HG02970 (cell line): ENCODE results near the gene FAM149A.
A peak's percentile ranks its signal among the peaks of the same experiment; 100 is the strongest.

ENCODE experiments used
- ATAC-seq: cut with Tn5 transposase; IDR thresholded peaks from one replicate; pipeline ENCODE4 v1.9.1; 2021; ENCODE audit warnings: mild to moderate bottlenecking, moderate library complexity, moderate number of reproducible peaks; ENCODE audit not compliant: unreplicated experiment, low FRiP score

The FAM149A gene

DNA sequence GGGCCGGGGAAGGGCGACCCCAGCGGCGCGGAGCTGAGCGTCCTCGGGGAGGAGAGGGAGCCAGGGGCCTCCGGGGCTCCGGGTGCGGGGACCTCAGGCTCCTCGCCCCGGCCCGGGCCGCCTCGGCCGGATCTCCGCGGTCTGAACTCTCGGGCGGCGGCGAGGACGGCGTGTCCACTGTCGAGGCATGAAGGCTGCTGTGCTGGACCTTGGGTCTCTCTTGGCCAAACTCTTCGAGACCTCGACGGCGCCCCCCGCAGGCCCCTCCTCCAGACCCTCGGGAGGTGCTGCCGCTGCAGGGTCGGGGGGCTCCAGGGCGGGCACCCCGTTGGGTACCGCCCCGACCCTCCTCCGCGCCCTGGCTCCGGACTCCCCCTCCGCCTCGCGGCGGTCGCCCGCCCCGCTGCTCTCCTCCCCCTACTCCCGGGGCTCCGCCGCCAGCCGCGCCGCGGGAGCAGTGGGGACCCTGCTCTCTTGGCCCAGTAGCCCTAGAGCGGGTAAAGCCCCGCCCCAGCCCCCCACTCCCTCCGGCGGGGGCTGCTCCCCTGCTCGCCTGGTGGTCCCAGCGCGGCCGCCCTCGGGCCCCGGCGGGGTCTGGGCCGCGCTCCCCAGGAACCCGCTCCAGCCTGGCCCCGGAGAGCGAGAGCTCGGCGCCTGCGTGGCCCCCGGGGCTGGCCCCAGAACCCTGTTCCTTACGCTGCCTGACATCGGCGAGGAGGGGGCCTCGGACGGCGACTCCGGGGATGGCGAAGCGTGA lies 564 bp downstream of the FAM149A start:
- ATAC-seq: peak; percentile 37

DNA sequence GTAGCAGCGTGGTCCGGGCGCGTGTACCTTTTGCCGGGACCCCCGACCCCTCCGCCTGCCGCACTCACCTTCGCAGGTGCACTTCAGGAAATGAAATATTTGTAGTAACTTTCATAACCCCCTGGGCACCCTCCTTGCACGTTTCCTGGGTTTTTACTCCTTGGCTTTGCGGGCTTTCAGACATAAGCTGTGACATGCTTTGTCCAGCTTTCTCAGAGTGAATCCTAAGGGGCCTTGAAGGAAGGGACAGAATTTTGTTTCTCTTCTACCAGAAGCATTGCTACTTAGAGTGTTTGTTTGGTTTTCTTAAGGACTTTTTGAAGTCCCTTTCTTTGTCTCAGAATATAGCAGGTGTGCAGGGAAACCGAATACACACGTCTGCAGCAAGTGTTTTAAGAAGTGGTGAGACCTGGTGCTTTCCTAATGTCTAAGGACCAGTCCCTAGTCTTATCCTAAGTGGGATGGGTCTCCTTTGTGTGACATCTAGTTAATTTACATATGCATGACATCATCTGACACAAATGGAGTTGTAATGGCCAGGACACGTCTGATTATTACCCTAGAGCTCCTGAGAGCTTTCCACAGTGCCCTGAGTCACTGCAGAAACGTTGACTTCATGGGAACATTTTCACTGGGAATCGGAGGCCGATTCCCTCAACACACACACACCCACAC lies 1.3 kb downstream of the FAM149A start:
- ATAC-seq: no peak

DNA sequence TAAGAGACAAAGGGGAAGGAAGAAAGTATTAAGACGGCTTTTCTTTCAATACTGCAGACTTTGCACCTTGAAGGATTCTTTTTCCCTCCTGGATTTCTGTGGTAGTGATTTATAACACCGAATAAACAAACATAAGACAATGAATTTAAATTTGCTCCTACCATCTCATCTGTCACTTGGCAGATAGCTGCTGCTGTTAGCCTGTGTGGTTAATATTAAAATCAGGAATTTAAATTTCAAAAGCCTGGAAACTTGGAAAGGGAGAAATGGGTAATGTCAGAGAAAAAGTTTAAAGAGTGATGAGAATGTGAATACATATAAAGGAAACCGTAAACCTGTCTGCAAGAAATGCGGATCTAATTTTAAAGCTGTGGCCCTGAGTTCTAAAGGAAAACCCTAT lies 3.4 kb downstream of the FAM149A start:
- ATAC-seq: no peak

DNA sequence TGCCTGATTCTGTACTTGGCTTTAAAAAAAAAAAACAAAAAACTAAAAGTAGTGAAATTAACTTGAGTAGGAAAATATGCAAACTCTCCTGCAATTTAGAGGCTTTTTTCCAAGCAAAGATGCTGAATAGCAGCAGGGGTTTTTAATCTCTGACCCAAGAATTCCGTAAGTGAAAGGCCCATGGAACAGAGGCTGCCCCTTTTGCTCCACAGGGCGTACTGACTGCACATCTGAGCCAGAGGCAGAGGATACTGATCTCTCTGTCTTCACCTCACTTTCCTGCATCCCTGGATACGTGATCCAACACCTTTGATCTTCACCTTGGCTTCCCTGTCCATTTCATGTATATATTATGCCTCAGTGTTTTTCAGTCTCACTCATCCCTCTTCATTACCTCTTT lies 3.9 kb downstream of the FAM149A start:
- ATAC-seq: no peak

DNA sequence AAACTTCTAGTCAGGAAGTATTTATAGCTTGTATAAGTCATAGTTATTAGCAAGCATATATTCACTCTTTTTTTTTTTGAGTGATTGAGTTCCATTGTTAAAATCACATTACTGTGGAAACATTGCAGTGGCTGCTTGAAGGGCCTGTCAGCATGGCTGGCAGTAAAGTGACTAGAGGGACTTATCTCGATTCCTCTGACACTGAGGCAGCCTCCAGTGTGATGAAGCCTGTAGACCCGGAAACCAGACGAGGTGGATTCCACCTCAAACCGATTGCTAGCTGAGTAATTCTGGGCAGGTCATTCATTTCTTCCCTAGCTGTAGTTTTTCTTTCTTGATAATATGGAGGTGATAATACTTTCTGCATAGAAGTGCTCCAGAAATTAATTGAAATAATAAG lies 4.7 kb downstream of the FAM149A start:
- no peak for ATAC-seq

DNA sequence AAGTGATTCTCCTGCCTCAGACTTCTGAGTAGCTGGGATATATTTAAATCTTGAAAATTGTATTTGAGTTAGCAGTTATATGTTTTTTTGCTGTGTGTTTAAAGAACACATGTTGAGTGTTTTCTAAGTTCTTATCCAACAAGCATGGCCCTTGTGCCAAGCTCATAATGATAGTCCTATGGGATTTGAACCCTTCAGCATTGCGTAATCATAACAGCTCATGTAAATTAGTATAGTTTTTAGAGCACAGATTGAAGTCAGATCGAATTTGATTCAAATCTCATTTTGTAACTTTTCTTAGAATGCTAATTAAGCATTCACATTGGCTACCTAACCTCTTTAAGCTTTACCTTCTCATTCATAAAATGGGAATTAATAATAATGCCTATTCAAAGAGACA lies 12.2 kb downstream of the FAM149A start:
- no peak for ATAC-seq

DNA sequence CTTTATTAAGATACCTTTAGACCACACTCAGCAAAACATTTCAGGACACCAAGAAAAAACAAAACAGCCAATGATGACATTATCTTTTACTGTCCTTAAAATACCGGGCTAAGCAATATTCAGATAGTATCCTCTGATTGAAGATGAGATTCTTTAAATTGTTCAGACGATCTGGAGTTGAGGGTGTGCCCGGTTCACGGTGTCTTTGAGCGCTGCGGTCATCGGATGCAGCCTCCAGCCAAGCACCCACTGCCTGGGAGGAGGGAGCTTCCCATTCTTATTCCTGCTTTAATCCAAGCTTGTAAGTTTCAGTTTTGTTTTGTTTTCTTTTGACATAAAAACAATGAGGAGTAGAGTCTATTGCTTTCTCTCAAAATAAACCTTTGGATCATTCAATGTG lies 14.1 kb downstream of the FAM149A start:
- no peak for ATAC-seq

DNA sequence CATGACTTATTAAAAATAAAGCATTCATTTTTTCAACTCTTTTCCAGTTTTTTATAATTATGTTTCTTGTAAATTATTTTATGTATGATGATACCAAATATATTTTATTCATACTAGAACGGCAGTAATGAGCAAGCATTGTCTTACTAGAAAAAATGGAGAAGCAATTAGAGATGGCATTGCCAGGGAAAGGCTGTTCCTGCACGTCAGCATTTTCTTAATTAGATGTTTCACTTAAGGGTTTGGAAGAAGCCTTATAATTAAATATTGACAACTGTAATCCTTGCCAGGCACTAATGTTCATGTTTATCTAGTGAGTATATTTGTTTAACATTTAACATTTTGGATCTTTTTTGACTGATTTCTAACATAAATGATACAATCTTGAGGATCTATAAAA lies 16.6 kb downstream of the FAM149A start:
- no peak for ATAC-seq

DNA sequence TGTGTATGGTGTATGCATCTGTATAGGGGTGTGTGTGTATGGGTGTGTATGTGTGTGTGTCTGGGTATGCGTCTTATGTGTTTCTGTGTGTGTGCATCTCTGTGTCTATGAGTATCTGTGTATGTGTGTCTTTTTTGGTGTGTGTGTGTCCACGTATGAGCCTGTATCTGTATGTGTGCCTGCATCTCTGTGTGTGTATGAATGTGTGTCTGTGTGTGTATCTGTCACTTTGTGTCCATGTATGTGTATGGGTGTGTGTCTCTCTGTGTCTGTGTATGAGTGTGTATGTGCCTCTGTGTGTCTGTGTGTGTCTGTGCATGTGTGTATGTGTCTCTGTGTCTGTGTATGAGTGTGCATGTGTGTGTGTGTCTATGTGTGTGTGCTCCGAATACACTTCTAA lies 24.3 kb downstream of the FAM149A start:
- ATAC-seq: no peak

DNA sequence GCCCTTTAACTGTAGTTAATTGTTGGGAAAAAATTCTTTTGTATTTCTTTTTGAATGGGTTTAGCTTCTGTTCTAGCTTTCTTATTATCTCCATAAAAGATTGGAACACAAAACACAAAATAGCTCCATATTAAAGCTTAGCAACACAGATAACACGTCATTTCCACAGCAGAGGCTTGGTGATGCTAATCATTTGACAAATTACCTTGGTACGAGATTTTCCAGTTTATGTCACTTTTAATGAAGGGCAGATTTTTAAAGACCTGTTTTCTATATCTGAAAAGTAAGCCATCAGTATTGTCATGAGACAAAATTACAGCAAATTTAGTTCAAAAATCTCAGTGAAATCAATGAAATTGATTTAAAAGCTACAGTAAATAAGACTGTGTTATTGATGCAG lies 27.4 kb downstream of the FAM149A start:
- ATAC-seq: no peak

DNA sequence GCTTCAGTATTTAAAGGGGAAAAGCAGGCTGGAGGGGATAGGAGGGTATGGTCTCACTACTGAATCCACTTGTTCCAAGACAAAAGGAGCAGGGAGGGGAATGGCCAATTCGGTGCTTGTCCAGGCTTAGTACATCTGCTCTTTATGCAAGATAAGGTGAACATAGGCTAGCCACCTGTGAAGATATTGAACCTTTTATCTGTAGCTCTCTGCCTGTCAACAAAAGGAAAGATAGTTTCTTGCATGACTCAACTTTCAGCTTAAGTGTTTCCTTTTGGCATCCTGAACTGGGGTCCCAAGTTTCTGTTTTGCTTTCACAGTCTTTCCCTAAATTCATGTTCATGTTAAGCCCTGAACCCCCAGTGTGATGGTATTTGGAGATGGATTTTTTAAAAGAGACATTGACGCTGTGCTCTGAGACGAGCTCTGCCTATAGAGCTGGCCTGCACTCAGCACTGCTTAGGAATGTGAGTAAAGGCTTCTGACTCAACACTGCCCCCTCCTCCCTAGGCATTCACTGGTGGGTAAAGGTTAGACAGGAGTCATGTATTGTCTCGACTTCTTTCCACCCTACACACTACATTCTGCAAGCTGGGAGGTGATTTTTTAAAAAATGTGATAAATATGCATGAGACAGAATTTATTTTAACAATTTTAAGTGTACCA lies 28.2 kb downstream of the FAM149A start:
- no peak for ATAC-seq

DNA sequence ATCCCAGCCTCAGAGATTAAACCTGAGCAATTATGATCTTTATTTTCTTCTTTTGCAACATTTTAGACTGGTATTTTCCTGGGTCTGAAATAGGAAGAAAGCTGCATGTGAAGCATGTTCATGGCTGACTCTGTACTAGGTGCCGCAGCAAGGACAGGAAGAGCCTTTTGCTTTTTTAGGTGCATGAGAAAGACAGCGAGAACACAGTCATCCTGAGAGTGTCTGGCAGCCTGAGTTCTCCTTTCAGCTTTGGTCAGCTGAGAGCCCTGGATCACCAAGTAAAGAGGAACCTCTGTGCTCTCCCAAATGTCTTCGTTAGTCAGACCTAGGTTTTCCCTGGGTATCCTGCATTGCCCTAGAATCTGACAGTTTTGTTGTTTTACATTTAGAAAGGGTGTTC lies 29.8 kb downstream of the FAM149A start:
- ATAC-seq: peak; percentile 83

DNA sequence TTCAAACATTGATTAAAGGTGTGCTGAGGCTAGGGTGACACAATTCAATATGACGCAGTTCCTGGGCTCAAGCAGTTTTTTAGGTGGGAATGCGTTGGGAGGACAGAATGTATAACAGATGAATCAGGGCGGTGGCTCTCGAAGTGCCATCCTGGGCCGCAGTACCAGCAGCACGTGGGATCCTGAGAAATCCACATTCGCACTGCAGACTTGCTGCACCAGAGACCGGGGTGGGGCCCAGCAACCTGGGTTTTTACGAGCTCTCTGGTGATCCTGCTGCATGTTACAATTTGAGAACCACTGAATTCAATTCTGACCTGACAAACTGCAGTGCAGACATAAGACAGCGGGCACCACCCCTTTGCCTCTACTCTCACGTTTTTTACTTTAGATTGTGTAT lies 30.4 kb downstream of the FAM149A start:
- ATAC-seq: no peak

DNA sequence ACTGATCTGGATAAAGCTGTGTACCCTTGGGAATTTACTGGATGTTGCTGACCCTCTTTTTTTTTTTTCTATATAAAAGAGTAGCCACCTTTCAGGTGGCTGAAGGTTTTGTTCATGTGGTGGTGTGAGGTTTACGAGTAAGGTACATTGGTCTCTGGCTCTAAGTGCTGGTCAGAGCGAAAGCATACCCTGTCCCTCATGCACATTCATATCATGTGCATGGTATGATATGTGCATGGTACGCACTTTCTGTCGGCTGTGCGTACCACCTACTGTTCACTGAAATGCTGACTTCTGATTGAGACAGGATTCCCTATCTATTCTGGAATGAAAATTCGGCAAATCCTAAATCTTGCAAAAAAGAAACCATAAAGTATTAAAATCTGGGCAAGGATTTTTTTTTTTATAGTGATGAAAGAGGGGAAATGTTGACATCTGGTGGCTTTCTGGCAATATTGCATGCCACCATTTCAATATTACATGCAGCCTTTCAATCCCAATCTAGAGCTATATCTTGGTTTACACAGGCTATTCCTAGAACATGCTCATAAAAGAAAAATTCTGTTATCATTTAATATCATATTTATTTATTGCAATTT lies 32.8 kb downstream of the FAM149A start:
- ATAC-seq: no peak

DNA sequence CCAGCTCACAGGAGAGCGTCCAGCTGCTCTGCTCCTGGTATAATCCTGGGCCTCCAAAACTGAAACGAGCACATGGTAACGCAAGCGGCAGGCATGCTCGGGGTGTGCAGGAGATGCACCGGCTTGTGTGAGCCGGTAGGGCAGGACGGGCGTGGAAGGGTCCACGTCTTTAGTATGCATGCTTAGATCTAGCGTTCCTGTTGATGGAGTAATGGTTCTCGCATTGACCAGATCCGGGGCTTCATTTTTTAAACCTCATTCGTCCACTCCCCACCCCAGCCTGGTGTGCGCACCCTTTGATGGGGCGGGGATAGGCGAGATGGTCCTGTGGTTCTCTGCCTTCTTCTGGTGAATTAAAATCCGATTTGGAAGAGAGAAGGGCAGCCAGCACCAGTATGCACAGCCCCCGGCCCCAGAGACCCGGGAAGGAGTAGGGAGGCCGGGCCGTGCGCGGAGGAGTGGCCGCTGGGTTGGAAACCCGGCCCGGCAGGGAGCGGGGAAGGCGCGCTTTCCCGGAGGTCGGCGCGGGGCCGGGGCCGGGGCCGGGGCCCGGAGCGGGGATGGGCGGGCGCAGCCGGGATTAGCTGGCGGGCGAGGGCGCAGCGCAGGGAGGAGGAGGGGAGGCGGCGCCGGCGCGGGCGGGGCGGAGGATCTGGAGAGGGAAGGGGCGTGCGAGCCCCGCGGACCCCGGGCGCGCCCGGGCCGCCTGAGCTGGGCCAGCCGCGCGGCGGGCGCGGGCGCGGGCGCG lies 39.9 kb downstream of the FAM149A start:
- ATAC-seq: peak; percentile 55

DNA sequence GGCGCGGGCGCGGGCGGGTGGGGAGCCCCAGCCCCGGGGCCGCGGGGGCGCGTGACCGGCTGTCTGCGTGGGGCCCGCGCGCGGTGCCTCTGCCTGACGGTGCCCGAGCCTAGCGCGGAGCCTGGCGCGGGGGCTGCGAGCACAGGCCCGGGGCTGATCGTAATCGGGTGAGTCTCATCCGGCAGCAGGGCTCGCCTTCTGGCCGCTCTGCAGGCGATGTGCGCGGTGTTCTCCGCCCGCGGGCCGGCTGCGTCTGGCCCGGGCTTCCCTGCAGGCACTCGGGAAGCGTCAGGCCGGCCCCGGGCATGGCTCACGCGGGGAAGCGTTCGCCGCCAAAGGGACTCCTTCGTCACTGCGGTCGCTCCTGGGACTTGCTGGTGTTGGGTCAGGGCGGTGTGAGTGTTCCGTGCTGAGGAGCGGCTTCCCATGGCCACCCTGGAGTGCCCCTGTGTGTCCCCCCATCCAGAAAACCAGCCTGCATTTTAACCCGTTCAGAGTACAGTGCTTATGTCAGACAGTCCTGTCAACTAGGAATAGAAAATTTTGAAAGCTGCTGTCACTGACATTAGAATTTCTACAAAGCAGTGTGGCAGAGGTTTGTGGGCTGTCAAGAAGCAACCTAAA lies 40.6 kb downstream of the FAM149A start:
- ATAC-seq: peak; percentile 37

DNA sequence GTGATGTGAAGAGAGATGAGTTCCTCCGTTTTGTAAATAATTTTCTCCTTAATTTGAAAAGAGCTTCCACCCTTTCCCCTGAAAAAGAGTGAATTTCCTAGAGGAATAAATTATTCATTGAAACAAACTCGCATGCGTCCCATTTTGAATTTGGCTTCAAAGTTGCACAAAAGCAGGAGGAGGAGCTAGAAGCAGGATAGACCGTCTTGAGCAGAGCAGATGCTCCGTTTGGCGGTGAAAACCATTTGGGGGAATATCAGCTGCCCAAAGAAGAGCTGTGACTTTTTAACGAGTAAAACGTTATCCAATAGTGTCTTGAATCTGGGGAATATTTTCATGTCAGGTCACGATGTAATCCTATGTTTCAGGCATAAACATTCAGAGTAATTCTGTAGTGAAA lies 42.0 kb downstream of the FAM149A start:
- ATAC-seq: no peak

DNA sequence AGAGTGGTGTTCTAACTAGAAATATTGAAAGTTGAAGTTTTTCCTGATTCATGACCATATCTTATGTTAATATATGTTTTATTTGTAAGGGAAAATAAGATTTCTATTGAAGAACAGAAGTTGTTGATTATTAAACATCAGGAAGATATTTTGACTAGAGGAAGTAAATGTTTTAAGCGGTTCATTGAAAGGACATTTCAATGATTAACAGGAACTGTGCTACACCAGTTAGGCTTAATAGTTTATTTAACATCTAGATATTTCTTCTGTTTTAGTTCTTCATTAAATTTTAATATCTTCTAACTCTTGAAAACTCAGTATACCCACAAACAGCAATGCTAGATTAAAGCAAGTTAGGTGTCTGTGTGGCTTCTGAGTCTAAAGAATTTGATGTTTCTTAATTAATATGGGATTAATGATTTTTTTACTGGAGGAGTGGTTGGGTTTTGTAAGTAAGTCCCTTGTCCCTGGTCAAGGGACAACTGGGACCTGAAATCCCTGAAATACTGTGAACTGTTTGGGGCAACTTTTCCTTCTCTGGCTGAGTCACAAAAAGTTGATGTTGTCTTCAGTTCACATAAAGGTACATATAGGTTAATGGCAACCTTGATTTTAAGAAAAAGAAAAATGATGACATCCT lies 44.0 kb downstream of the FAM149A start:
- no peak for ATAC-seq

DNA sequence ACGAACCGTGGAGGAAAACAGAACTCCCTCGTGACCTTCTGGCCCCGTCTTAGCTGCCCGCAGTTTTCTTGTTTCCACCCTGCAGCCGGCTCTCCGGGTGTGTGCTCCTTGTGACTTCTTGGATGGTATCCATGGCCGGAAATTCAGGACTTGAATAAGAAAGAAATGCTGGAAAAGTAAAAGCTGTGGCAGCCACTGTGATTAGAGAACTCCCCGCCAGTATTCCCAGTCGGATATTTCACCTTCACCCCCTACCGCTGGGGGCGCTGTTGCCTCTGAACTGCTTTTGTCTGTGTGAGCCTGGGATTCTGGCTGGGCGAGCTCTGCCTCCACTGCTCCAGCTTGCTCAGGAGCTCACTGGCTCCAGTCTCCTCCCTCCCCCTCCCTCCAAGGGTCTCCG lies 45.4 kb downstream of the FAM149A start:
- no peak for ATAC-seq

DNA sequence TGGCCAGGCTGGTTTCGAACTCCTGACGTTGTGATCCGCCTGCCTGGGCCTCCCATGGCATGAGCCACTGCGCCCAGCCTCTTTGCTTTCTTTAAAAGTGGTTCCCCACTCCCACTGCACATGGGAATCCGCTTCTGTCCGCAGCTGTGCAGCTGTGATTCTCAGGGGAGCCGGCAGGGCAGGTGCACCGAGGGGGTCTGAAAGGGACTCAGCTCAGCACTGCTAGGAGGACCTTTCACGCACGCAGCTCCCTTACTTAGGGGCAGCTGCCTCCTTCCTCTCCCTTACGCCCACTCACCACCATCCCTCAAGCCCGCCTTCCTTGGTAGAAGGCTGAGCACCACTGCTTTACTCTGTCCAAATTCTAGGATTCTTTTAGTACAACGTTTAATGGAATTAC lies 46.4 kb downstream of the FAM149A start:
- ATAC-seq: no peak
